Measurements from ENCODE around the gene S100A2. TPM values are rescaled to one million over a fixed set of nuclear protein-coding genes. Genes with fewer than 3 reads are reported as not detected.

Gene S100A2
- total and polyA plus RNA-seq, 2 experiments from 2014 or later: 0.66 to 0.89 TPM

DNA sequence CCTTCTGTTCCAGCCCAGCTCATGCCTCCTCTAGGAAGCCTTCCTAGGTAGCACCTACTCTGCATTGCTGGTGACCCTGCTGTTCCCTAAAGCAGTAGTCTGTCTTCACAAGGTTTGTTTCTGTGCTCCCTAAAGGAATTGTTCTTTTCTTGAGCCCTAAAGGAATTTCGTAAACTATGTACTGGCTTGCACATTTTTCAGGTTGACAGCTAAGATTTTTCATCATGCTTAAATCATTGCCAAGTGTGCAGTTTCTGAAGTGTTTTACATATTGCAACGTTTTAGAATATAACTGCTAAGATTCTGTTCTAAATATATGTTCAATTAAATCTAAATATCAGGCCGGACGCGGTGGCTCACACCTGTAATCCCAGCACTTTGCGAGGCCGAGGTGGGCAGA lies 34.2 kb upstream of the S100A2 start:
- H3K4me1 ChIP-seq (ENCODE audit: insufficient read depth): peaks cover 13% of the 10 kb centered on the region
- no peaks in the 10 kb centered on the region for H4K20me1 ChIP-seq (replicated peaks; ENCODE audit: insufficient read depth)
- no peaks in the 10 kb centered on the region for H3K27me3 ChIP-seq (ENCODE audit: insufficient read depth)
- no peak overlapping the region for H3K4me3 ChIP-seq
- no peak for TF ChIP-seq JUNB (IDR thresholded peaks at IDR 0.05; ENCODE audit: unreplicated experiment)
- TF ChIP-seq EZH2 (IDR thresholded peaks at IDR 0.05; ENCODE audit: low read depth, unreplicated experiment): no peak
- TF ChIP-seq CREB1 (CRISPR knock-in tag; IDR thresholded peaks at IDR 0.05; ENCODE audit: low read depth): no peak
- TF ChIP-seq ZNF331 (CRISPR knock-in tag; IDR thresholded peaks at IDR 0.05; ENCODE audit: low read depth): no peak
- TF ChIP-seq NANOG (IDR thresholded peaks at IDR 0.05; ENCODE audit: borderline replicate concordance): no peak
- Mint-ChIP-seq H3K4me3 (no peak overlapping the region; the same call in 2 of the 3 replicates), H3K4me1 (peaks cover 18% of the 10 kb centered on the region), H3K27me3 (ENCODE audit: insufficient read depth, low read depth, poor library complexity) (peaks cover 8% of the 10 kb centered on the region), H3K36me3 (ENCODE audit: low read depth) (no peaks in the 10 kb centered on the region), H3K9me3 (no peaks in the 10 kb centered on the region), H3K27ac (peak overlapping the region; percentile 71)
- 0 out of 2 replicates have a peak, but pooled peaks cover 11% of the 10 kb centered on the region for H3F3A ChIP-seq (replicated peaks; ENCODE audit: low read depth)
- H3K36me3 ChIP-seq (ENCODE audit: insufficient read depth): no peaks in the 10 kb centered on the region
- peak overlapping the region; percentile 80; the same call in 1 of the 2 replicates for H2AFZ ChIP-seq
- peak overlapping the region; percentile 67 for H3K4me2 ChIP-seq
- DNase-seq (ENCODE audit: low spot score): no peak
- H3K79me2 ChIP-seq (replicated peaks; ENCODE audit: insufficient read depth): no peaks in the 10 kb centered on the region
- no peak for ATAC-seq
- H3K27ac ChIP-seq (ENCODE audit: low read depth): 0 out of 2 replicates have a peak overlapping the region, but pooled peaks have one; percentile 69
- no peaks in the 10 kb centered on the region for H3K9me2 ChIP-seq (ENCODE audit: insufficient read depth)

DNA sequence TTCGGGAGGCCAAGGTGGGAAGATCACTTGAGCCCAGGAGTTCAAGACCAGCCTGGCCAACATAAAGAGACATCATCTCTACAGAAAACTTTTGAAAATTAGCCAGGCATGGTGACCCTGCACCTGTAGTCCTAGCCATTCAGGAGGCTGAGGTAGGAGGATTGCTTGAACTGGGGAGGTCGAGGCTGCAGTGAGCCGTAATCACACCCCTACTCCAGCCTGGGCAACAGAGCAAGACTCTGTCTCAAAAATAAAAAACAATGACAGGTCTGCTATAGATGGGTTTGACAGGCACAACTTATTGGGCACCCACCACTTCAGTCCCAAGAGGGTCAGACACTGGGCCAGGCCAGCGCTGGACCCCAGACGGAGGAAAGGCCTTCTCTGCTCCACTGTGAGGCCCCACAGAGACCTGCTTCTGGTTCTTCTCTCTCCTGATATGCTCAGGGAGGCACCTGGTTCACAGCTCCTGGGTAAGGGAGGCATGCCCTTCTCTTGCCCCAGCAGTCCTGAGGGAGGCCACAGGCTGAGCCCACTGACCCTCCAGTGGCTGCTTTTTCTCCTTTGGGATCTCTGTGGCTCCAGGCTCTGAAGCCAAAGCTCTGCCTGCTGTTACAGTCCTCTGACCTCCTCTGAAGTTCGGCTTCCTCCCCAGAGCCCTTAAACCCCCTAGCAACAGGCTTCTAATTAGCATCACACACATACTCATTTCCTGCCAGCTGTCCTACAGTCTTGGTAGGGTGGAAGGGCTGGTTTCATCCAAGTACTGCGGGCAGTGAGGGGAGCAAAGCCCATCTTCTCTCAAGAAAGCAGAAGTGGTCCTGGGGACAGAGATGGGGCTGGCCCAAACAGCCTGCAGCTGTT lies 32.9 kb upstream of the S100A2 start:
- ATAC-seq (peak; percentile 99), DNase-seq (ENCODE audit: low spot score) (peak; percentile 93)
- peaks cover 18% of the 10 kb centered on the region for H3K4me1 Mint-ChIP-seq
- no peak overlapping the region for H3K4me3 ChIP-seq
- peaks cover 13% of the 10 kb centered on the region for H3K4me1 ChIP-seq (ENCODE audit: insufficient read depth)
- peak overlapping the region; percentile 41; the same call in 1 of the 3 replicates for H3K4me3 Mint-ChIP-seq
- H3K9me3 Mint-ChIP-seq: no peaks in the 10 kb centered on the region
- H3K9me2 ChIP-seq (ENCODE audit: insufficient read depth): no peaks in the 10 kb centered on the region
- H3K27me3 ChIP-seq (ENCODE audit: insufficient read depth): no peaks in the 10 kb centered on the region
- H2AFZ ChIP-seq: no peak overlapping the region
- H3K4me2 ChIP-seq: peak overlapping the region; percentile 73
- H3K36me3 ChIP-seq (ENCODE audit: insufficient read depth): no peaks in the 10 kb centered on the region
- no peaks in the 10 kb centered on the region for H3K79me2 ChIP-seq (replicated peaks; ENCODE audit: insufficient read depth)
- peaks cover 8% of the 10 kb centered on the region for H3K27me3 Mint-ChIP-seq (ENCODE audit: insufficient read depth, low read depth, poor library complexity)
- H4K20me1 ChIP-seq (replicated peaks; ENCODE audit: insufficient read depth): no peaks in the 10 kb centered on the region
- peak overlapping the region; percentile 52; the same call in 1 of the 2 replicates for H3K27ac ChIP-seq (ENCODE audit: low read depth)
- peak overlapping the region; percentile 86 for H3K27ac Mint-ChIP-seq
- no peaks in the 10 kb centered on the region for H3K36me3 Mint-ChIP-seq (ENCODE audit: low read depth)
- H3F3A ChIP-seq (replicated peaks; ENCODE audit: low read depth): 0 out of 2 replicates have a peak, but pooled peaks cover 14% of the 10 kb centered on the region
- TF ChIP-seq, protein P1, sequence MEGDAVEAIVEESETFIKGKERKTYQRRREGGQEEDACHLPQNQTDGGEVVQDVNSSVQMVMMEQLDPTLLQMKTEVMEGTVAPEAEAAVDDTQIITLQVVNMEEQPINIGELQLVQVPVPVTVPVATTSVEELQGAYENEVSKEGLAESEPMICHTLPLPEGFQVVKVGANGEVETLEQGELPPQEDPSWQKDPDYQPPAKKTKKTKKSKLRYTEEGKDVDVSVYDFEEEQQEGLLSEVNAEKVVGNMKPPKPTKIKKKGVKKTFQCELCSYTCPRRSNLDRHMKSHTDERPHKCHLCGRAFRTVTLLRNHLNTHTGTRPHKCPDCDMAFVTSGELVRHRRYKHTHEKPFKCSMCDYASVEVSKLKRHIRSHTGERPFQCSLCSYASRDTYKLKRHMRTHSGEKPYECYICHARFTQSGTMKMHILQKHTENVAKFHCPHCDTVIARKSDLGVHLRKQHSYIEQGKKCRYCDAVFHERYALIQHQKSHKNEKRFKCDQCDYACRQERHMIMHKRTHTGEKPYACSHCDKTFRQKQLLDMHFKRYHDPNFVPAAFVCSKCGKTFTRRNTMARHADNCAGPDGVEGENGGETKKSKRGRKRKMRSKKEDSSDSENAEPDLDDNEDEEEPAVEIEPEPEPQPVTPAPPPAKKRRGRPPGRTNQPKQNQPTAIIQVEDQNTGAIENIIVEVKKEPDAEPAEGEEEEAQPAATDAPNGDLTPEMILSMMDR (conservative IDR thresholded peaks at IDR 0.05; ENCODE audit: low read depth in 2 of 2): no peak
- no peak for TF ChIP-seq ZNF114 (CRISPR knock-in tag; IDR thresholded peaks at IDR 0.05)
- TF ChIP-seq CREB1 (CRISPR knock-in tag; IDR thresholded peaks at IDR 0.05; ENCODE audit: low read depth): 0 out of 2 replicates have a peak, but pooled peaks have one; percentile 9
- TF ChIP-seq, protein P2, sequence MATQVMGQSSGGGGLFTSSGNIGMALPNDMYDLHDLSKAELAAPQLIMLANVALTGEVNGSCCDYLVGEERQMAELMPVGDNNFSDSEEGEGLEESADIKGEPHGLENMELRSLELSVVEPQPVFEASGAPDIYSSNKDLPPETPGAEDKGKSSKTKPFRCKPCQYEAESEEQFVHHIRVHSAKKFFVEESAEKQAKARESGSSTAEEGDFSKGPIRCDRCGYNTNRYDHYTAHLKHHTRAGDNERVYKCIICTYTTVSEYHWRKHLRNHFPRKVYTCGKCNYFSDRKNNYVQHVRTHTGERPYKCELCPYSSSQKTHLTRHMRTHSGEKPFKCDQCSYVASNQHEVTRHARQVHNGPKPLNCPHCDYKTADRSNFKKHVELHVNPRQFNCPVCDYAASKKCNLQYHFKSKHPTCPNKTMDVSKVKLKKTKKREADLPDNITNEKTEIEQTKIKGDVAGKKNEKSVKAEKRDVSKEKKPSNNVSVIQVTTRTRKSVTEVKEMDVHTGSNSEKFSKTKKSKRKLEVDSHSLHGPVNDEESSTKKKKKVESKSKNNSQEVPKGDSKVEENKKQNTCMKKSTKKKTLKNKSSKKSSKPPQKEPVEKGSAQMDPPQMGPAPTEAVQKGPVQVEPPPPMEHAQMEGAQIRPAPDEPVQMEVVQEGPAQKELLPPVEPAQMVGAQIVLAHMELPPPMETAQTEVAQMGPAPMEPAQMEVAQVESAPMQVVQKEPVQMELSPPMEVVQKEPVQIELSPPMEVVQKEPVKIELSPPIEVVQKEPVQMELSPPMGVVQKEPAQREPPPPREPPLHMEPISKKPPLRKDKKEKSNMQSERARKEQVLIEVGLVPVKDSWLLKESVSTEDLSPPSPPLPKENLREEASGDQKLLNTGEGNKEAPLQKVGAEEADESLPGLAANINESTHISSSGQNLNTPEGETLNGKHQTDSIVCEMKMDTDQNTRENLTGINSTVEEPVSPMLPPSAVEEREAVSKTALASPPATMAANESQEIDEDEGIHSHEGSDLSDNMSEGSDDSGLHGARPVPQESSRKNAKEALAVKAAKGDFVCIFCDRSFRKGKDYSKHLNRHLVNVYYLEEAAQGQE (IDR thresholded peaks at IDR 0.05; ENCODE audit: unreplicated experiment): no peak
- no peak; the same call in 1 of the 2 replicates for TF ChIP-seq NANOG (IDR thresholded peaks at IDR 0.05; ENCODE audit: borderline replicate concordance)

Measured in GM23338 (cell line).